ENCODE measurements around the gene DUSP9.
"Not testable (repeated sequence)": the region's sequence is repeated elsewhere in the genome, so short reads cannot be mapped to it uniquely, and the experiment has no call there.

Gene DUSP9

DNA sequence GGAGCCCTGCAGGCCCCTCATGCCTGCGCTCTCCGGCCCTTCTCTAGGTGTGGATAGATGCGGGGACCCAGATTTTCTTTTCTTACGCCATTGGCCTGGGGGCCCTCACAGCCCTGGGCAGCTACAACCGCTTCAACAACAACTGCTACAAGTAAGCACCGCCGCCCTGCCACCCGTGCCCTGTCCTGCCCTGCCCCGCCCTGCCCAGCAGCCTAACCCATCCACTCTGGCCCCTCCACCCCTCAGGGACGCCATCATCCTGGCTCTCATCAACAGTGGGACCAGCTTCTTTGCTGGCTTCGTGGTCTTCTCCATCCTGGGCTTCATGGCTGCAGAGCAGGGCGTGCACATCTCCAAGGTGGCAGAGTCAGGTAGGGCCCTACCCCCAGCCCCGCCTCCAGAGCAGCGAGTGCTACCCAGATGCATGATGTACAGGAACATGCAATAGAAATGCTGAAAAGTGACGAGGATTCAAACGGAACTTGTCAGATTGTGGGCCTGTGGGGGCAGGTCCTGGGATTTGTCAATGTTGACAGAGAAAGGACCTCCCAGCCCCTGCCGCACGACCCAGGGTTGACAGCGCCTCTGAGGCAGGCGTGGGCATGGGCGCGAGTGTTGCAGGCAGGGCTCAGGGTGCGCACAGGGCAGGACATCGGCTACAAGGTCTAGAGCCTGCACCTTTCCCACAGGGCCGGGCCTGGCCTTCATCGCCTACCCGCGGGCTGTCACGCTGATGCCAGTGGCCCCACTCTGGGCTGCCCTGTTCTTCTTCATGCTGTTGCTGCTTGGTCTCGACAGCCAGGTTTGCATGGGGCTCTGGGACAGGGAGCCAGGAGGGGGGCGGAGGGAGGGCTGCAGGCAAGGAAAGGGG lies 46.4 kb downstream of the DUSP9 start:
- Mint-ChIP-seq H3K27me3 (no peaks in the 10 kb centered on the region), H3K4me1 (ENCODE audit: low read depth) (no peaks in the 10 kb centered on the region), H3K36me3 (ENCODE audit: low read depth) (peaks cover 9% of the 10 kb centered on the region), H3K27ac (no peak overlapping the region), H3K4me3 (no peak overlapping the region), H3K9me3 (no peaks in the 10 kb centered on the region)

DNA sequence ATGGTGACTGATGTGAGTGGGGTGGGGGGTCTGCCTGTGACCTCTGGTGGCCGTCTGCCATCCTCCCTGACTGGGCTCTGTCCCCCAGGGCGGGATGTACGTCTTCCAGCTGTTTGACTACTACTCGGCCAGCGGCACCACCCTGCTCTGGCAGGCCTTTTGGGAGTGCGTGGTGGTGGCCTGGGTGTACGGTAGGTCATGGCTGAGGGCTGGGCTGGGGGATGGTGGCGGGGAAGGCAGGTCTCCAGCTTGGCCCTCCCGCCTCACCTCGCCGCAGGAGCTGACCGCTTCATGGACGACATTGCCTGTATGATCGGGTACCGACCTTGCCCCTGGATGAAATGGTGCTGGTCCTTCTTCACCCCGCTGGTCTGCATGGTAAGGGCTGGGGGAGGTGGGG lies 47.3 kb downstream of the DUSP9 start:
- not testable (repeated sequence) for H3K4me3 Mint-ChIP-seq; H3K27ac Mint-ChIP-seq; H3K36me3 Mint-ChIP-seq (ENCODE audit: low read depth); H3K4me1 Mint-ChIP-seq (ENCODE audit: low read depth); H3K9me3 Mint-ChIP-seq; H3K27me3 Mint-ChIP-seq

DNA sequence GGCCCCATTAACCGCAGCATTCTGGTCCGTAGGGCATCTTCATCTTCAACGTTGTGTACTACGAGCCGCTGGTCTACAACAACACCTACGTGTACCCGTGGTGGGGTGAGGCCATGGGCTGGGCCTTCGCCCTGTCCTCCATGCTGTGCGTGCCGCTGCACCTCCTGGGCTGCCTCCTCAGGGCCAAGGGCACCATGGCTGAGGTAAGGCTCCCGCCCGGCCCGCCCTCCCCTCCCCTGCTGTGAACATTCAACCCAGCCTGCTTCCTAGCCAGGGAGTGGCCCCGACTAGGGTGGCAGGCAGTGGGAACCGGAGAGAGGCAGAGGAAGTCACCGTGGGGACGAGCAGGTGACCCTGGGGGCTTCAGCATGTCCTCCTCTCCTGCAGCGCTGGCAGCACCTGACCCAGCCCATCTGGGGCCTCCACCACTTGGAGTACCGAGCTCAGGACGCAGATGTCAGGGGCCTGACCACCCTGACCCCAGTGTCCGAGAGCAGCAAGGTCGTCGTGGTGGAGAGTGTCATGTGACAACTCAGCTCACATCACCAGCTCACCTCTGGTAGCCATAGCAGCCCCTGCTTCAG lies 47.8 kb downstream of the DUSP9 start:
- peaks cover 9% of the 10 kb centered on the region for H3K36me3 Mint-ChIP-seq (ENCODE audit: low read depth)
- H3K4me3 Mint-ChIP-seq, result no peak overlapping the region
- no peak overlapping the region for H3K27ac Mint-ChIP-seq

DNA sequence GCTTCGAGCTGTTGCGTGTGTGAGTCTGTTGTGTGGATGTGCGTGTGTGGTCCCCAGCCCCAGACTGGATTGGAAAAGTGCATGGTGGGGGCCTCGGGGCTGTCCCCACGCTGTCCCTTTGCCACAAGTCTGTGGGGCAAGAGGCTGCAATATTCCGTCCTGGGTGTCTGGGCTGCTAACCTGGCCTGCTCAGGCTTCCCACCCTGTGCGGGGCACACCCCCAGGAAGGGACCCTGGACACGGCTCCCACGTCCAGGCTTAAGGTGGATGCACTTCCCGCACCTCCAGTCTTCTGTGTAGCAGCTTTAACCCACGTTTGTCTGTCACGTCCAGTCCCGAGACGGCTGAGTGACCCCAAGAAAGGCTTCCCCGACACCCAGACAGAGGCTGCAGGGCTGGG lies 49.1 kb downstream of the DUSP9 start:
- H3K9me3 Mint-ChIP-seq, result no peaks in the 10 kb centered on the region
- no peaks in the 10 kb centered on the region for H3K4me1 Mint-ChIP-seq (ENCODE audit: low read depth)
- H3K36me3 Mint-ChIP-seq (ENCODE audit: low read depth), result peaks cover 9% of the 10 kb centered on the region
- no peak overlapping the region for H3K4me3 Mint-ChIP-seq
- no peak overlapping the region for H3K27ac Mint-ChIP-seq
- no peaks in the 10 kb centered on the region for H3K27me3 Mint-ChIP-seq

More for the DNA sequence above, 47.8 kb downstream of the DUSP9 start:
- Mint-ChIP-seq H3K4me1 (ENCODE audit: low read depth) (no peaks in the 10 kb centered on the region), H3K9me3 (no peaks in the 10 kb centered on the region), H3K27me3 (no peaks in the 10 kb centered on the region)

DNA sequence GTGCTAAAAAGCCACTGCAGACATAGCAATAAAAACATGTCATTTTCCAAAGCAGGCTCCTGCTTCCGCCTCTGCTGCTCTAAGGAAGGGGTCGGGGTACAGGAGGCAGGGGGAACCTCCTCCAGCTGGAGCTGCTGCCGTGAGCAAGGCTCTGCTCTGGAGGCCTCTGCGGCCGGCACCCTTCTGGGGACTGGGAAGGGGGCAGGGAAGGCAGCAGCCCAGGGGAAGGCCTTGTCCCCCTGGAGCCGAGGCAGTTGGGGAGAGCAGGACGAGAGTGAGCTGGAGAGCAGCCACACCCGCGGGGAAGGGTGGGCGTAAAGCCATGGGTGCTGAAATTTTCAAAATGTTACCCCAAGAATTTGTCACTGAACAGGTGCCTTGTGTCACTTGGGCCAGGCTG lies 49.5 kb downstream of the DUSP9 start:
- H3K9me3 Mint-ChIP-seq; H3K36me3 Mint-ChIP-seq (ENCODE audit: low read depth); H3K4me1 Mint-ChIP-seq (ENCODE audit: low read depth); H3K4me3 Mint-ChIP-seq; H3K27me3 Mint-ChIP-seq; H3K27ac Mint-ChIP-seq: not testable (repeated sequence)

DNA sequence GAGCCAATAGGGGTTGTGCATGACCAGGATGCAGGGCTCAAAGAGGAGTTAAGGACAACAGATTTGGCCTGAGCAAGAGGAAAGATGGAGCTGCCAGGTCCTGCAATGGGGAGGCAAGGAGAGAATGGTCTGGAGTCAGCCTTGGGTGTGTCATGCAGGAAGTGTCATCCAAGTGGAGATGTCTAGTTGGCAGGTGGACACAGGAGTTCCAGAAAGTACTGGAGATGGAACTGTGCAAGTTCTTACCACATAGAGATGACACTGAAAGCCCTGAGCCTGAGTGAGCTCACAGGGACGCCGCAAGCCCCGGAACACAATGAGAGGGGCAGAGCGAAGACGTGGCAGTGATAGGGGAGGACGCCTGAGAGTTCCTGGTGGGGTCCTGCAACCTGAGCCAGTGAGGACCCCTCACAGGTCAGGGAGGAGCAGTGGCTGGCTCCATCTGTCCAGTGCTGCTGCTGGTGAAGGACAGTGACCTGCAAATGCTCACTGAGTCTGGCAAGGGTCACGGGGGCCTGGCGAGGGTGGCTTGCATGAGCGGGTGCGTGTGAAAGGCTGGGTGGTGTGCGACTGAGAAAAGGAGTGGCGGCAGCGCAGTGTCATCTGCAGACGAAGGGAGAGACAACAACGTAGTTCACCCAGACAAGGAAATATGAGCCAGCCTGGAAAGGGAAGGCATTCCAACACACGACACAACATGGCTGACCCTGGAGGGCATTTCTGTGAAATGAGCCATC lies 50.2 kb downstream of the DUSP9 start:
- not testable (repeated sequence) for H3K9me3 Mint-ChIP-seq; H3K4me3 Mint-ChIP-seq; H3K4me1 Mint-ChIP-seq (ENCODE audit: low read depth); H3K27me3 Mint-ChIP-seq; H3K36me3 Mint-ChIP-seq (ENCODE audit: low read depth)
- H3K27ac Mint-ChIP-seq, result peak overlapping the region; percentile 36

GRCh38 chrX:153697924-153698865 lies 51.2 kb downstream of the DUSP9 start:
- Mint-ChIP-seq H3K36me3 (ENCODE audit: low read depth) (peaks cover 9% of the 10 kb centered on the region), H3K27me3 (no peaks in the 10 kb centered on the region), H3K9me3 (no peaks in the 10 kb centered on the region), H3K27ac (no peak overlapping the region), H3K4me1 (ENCODE audit: low read depth) (no peaks in the 10 kb centered on the region), H3K4me3 (no peak overlapping the region)

DNA sequence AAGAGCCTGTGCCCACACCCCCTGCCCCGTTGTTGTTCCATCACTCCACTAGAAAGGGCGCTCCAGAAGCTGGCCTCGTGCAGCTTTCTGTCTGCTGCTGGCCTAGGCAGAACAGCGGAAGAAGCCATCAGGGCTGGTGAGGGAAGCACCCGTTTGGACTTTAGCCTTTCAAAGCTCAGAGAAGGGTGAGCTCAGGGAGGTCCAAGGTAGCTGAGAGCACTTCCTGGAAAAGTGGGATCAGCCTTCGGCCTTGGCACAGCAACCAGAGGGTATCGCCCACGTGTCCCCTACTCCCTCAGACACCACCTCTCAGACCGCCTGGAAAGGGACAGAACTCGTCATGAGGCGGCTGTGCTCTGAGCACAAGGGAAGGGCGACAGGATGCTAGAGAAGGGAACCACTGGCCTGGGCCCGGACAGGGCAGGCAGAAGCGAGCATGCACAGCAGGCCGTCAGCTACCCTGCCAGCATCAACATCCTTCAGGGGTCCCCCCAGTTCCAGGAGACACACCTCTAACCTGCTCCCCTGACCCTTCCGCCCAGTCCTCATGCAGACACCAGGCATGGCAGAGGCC lies 52.3 kb downstream of the DUSP9 start:
- H3K27ac Mint-ChIP-seq; H3K36me3 Mint-ChIP-seq (ENCODE audit: low read depth): not testable (repeated sequence)

DNA sequence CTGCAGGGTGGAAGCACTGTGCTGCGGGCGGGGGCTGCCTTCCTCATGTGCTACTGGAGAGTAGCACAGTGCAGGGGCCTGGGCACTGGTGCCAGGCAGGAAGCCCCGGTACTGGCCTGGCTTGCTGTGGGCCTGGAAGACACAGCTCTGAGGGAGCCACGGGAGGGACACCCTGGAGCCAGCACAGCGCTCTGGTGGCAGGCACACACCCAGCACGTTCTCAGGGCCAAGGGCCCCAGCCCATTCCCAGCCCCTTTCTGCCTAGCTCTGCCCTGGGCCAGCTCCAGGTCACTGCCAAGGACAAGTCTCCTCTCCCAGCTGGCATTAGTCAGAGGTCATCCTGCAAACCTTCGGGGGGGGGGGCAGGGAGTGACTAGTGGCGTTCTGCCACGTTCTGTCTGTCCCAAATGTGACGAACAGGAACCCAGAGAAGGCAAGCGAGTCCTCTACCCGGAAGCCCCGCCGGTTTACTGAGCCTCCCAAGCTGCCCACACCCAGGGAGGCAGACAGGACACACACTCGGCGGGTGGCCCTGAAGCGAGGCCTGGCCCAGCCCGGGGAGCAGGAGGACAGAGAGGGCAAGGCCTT lies 52.9 kb downstream of the DUSP9 start:
- H3K36me3 Mint-ChIP-seq (ENCODE audit: low read depth); H3K9me3 Mint-ChIP-seq; H3K27me3 Mint-ChIP-seq; H3K27ac Mint-ChIP-seq; H3K4me3 Mint-ChIP-seq; H3K4me1 Mint-ChIP-seq (ENCODE audit: low read depth): not testable (repeated sequence)

More for the DNA sequence above, 52.3 kb downstream of the DUSP9 start:
- H3K9me3 Mint-ChIP-seq; H3K4me1 Mint-ChIP-seq (ENCODE audit: low read depth); H3K4me3 Mint-ChIP-seq; H3K27me3 Mint-ChIP-seq: not testable (repeated sequence)

- Mint-ChIP-seq H3K27me3 (no peaks in the 10 kb centered on the region), H3K9me3 (no peaks in the 10 kb centered on the region), H3K27ac (no peak overlapping the region), H3K4me1 (ENCODE audit: low read depth) (no peaks in the 10 kb centered on the region), H3K36me3 (ENCODE audit: low read depth) (peaks cover 9% of the 10 kb centered on the region), H3K4me3 (no peak overlapping the region)
These were observed 53.5 kb downstream of the DUSP9 start for GRCh38 chrX:153700376-153700945.
